ENCODE data around the gene RAB7B.

- TF ChIP-seq CTCF (IDR thresholded peaks at IDR 0.05; ENCODE audit: insufficient read depth, low read length) = no peak
- no peak for TF ChIP-seq POLR2AphosphoS5 (IDR thresholded peaks at IDR 0.05; ENCODE audit: low read depth)
Measured at GRCh38 chr1:206037581-206037980, 34.4 kb upstream of the RAB7B start.

Measured in HL-60 (cell line).